Measurements from ENCODE around the gene JUND. TPM values are rescaled to one million over a fixed set of nuclear protein-coding genes. Genes with fewer than 3 reads are reported as not detected.
A peak's percentile ranks its signal among the peaks of the same experiment; 100 is the strongest.

JUND gene
- total RNA-seq, 1 experiment from 2014 or later: 44.9 TPM

GRCh38 chr19:18253716-18254115 lies 27.7 kb downstream of the JUND start:
- Mint-ChIP-seq H3K36me3 (ENCODE audit: insufficient read depth, unreplicated experiment) (no peaks in the 10 kb centered on the region), H3K27ac (ENCODE audit: unreplicated experiment) (peak overlapping the region; percentile 46), H3K9me3 (ENCODE audit: low read depth, unreplicated experiment) (no peaks in the 10 kb centered on the region), H3K4me1 (ENCODE audit: low read depth, unreplicated experiment) (peaks cover 21% of the 10 kb centered on the region), H3K4me3 (ENCODE audit: low read depth, unreplicated experiment) (peak overlapping the region; percentile 16), H3K27me3 (ENCODE audit: unreplicated experiment) (no peaks in the 10 kb centered on the region)
- DNase-seq: peak; percentile 58
- TF ChIP-seq CTCF (IDR thresholded peaks at IDR 0.05; ENCODE audit: unreplicated experiment): no peak
- intact Hi-C loops (cut with micrococcal nuclease; ENCODE audit: unreplicated experiment): loop anchor here (5.0 kb wide), 2 partner anchors 46 to 246 kb away; partner anchors contain the start of gene ARRDC2
- no TSS peak for BruUV-seq (replicated peaks)
- CTCF ChIA-PET: interaction anchor here (0.5 to 1.6 kb wide), 4 partner anchors 13 to 143 kb away, joined by 3 to 6 read pairs (median 5); no protein-coding TSS in a partner anchor

- no peaks in the 10 kb centered on the region for H3K27me3 Mint-ChIP-seq (ENCODE audit: unreplicated experiment)
- H3K36me3 Mint-ChIP-seq (ENCODE audit: insufficient read depth, unreplicated experiment): no peaks in the 10 kb centered on the region
- H3K27ac Mint-ChIP-seq (ENCODE audit: unreplicated experiment): peak overlapping the region; percentile 46
- no peak for TF ChIP-seq CTCF (IDR thresholded peaks at IDR 0.05; ENCODE audit: unreplicated experiment)
- no peak for DNase-seq
- no TSS peak for BruUV-seq (replicated peaks)
- peaks cover 21% of the 10 kb centered on the region for H3K4me1 Mint-ChIP-seq (ENCODE audit: low read depth, unreplicated experiment)
- intact Hi-C loops (cut with micrococcal nuclease; ENCODE audit: unreplicated experiment): loop anchor here (5.0 kb wide), 2 partner anchors 46 to 246 kb away; partner anchors contain the start of gene ARRDC2
- no peak overlapping the region for H3K4me3 Mint-ChIP-seq (ENCODE audit: low read depth, unreplicated experiment)
- no peaks in the 10 kb centered on the region for H3K9me3 Mint-ChIP-seq (ENCODE audit: low read depth, unreplicated experiment)
- CTCF ChIA-PET: no interaction called here
Measured at GRCh38 chr19:18253130-18253529, 28.3 kb downstream of the JUND start.

- no peak for DNase-seq
- Mint-ChIP-seq H3K27ac (ENCODE audit: unreplicated experiment) (no peak overlapping the region), H3K9me3 (ENCODE audit: low read depth, unreplicated experiment) (no peaks in the 10 kb centered on the region), H3K36me3 (ENCODE audit: insufficient read depth, unreplicated experiment) (no peaks in the 10 kb centered on the region), H3K4me3 (ENCODE audit: low read depth, unreplicated experiment) (no peak overlapping the region), H3K27me3 (ENCODE audit: unreplicated experiment) (no peaks in the 10 kb centered on the region), H3K4me1 (ENCODE audit: low read depth, unreplicated experiment) (peaks cover 21% of the 10 kb centered on the region)
- TF ChIP-seq CTCF (IDR thresholded peaks at IDR 0.05; ENCODE audit: unreplicated experiment): no peak
- no TSS peak for BruUV-seq (replicated peaks)
- CTCF ChIA-PET: interaction anchor here (0.7 to 1.6 kb wide), 7 partner anchors 11 to 139 kb away, joined by 3 to 16 read pairs (median 7); partner anchors contain the start of genes MPV17L2 and RAB3A
- intact Hi-C loops (cut with micrococcal nuclease; ENCODE audit: unreplicated experiment): loop anchor here (5.0 kb wide), 2 partner anchors 45 to 245 kb away; partner anchors contain the start of gene ARRDC2
Measured at GRCh38 chr19:18252370-18252717, 29.1 kb downstream of the JUND start.

GRCh38 chr19:18251587-18252369 lies 29.6 kb downstream of the JUND start:
- Mint-ChIP-seq H3K27ac (ENCODE audit: unreplicated experiment) (no peak overlapping the region), H3K4me1 (ENCODE audit: low read depth, unreplicated experiment) (peaks cover 21% of the 10 kb centered on the region), H3K36me3 (ENCODE audit: insufficient read depth, unreplicated experiment) (no peaks in the 10 kb centered on the region), H3K4me3 (ENCODE audit: low read depth, unreplicated experiment) (no peak overlapping the region), H3K9me3 (ENCODE audit: low read depth, unreplicated experiment) (no peaks in the 10 kb centered on the region), H3K27me3 (ENCODE audit: unreplicated experiment) (no peaks in the 10 kb centered on the region)
- TF ChIP-seq CTCF (IDR thresholded peaks at IDR 0.05; ENCODE audit: unreplicated experiment): peak; percentile 76
- DNase-seq: peak; percentile 75
- intact Hi-C loops (cut with micrococcal nuclease; ENCODE audit: unreplicated experiment): loop anchor here (5.0 kb wide), 2 partner anchors 44 to 244 kb away; partner anchors contain the start of gene ARRDC2
- BruUV-seq (replicated peaks): no TSS peak
- CTCF ChIA-PET: interaction anchor here (0.6 to 1.6 kb wide), 9 partner anchors 11 to 160 kb away, joined by 3 to 16 read pairs (median 5); partner anchors contain the start of genes MPV17L2 and RAB3A

All from Calu3 (cell line).